Measurements from ENCODE around the gene LCMT1.

Gene LCMT1

DNA sequence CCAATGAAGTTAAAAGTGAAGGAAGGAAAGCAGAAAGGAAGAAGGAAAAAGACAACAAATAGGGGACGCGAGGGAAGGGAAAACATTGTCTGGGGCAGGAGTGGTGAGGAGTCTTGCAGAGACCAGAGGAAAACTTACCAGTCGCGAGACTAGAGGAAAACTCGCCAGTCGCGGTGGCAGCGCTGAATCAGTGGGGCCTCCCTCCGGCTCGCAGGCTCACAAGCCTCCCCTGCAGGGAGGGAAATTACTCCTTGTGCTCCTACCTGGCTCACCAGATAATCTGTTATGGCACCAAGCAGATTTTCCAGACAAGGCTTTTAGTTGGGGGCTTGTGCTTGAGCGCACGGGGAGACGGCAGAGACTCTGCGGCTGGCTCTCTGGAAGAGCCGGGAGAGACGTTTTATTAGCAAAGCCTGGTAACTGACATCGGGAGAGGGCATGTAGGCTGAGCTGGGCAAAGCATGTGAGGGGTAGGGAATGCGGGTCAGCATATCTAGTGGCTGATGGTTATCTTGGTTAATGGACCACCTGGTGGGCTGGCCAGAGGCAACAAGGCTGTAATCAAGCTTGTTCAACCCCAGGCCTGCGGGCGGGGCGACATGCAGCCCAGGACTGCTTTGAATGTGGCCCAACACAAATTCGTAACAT lies 37.1 kb downstream of the LCMT1 start:
- no peak overlapping the region for H3K4me3 ChIP-seq (replicated peaks; ENCODE audit: insufficient read depth, low read length)
- DNase-seq (ENCODE audit: low read depth in 1 of 2, low spot score in 1 of 2), result no peak
- H3K27me3 ChIP-seq (ENCODE audit: insufficient read depth, poor library complexity, severe bottlenecking), result no peaks in the 10 kb centered on the region
- no peak overlapping the region for H3K27ac ChIP-seq (replicated peaks)
- TF ChIP-seq SPI1 (IDR thresholded peaks at IDR 0.05; ENCODE audit: borderline replicate concordance, low read depth), result no peak
- no peak for TF ChIP-seq POLR2AphosphoS5 (IDR thresholded peaks at IDR 0.05; ENCODE audit: low read depth)
- TF ChIP-seq, protein P1, sequence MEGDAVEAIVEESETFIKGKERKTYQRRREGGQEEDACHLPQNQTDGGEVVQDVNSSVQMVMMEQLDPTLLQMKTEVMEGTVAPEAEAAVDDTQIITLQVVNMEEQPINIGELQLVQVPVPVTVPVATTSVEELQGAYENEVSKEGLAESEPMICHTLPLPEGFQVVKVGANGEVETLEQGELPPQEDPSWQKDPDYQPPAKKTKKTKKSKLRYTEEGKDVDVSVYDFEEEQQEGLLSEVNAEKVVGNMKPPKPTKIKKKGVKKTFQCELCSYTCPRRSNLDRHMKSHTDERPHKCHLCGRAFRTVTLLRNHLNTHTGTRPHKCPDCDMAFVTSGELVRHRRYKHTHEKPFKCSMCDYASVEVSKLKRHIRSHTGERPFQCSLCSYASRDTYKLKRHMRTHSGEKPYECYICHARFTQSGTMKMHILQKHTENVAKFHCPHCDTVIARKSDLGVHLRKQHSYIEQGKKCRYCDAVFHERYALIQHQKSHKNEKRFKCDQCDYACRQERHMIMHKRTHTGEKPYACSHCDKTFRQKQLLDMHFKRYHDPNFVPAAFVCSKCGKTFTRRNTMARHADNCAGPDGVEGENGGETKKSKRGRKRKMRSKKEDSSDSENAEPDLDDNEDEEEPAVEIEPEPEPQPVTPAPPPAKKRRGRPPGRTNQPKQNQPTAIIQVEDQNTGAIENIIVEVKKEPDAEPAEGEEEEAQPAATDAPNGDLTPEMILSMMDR (IDR thresholded peaks at IDR 0.05; ENCODE audit: insufficient read depth, low read length), result no peak
- no peak for TF ChIP-seq GABPA (IDR thresholded peaks at IDR 0.05; ENCODE audit: low read depth)
- TF ChIP-seq, protein P2, sequence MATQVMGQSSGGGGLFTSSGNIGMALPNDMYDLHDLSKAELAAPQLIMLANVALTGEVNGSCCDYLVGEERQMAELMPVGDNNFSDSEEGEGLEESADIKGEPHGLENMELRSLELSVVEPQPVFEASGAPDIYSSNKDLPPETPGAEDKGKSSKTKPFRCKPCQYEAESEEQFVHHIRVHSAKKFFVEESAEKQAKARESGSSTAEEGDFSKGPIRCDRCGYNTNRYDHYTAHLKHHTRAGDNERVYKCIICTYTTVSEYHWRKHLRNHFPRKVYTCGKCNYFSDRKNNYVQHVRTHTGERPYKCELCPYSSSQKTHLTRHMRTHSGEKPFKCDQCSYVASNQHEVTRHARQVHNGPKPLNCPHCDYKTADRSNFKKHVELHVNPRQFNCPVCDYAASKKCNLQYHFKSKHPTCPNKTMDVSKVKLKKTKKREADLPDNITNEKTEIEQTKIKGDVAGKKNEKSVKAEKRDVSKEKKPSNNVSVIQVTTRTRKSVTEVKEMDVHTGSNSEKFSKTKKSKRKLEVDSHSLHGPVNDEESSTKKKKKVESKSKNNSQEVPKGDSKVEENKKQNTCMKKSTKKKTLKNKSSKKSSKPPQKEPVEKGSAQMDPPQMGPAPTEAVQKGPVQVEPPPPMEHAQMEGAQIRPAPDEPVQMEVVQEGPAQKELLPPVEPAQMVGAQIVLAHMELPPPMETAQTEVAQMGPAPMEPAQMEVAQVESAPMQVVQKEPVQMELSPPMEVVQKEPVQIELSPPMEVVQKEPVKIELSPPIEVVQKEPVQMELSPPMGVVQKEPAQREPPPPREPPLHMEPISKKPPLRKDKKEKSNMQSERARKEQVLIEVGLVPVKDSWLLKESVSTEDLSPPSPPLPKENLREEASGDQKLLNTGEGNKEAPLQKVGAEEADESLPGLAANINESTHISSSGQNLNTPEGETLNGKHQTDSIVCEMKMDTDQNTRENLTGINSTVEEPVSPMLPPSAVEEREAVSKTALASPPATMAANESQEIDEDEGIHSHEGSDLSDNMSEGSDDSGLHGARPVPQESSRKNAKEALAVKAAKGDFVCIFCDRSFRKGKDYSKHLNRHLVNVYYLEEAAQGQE (IDR thresholded peaks at IDR 0.05; ENCODE audit: insufficient replicate concordance, low read depth), result no peak

DNA sequence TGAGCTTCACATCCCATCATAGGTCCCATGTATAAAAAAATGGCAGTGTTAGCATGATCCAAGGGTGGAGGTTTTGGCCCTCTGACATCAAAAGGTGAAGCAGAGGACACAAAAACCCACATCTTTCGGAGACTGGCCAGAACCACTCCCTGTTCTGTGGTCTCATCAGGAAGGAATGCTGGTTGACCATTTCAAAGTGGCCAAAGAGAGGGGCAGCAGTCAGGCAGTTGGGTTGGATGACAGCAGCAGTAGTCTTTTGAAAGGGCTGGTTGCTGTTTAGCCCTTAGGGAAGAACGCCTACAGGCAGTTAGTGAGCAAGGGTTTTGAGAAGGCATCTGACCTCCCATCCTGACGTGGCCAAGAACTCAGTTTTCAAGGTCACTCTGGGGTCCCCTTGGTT lies 40.5 kb downstream of the LCMT1 start:
- Histone ChIP-seq H3K27me3 (ENCODE audit: insufficient read depth, poor library complexity, severe bottlenecking) (no peaks in the 10 kb centered on the region), H3K4me3 (replicated peaks; ENCODE audit: insufficient read depth, low read length) (no peak overlapping the region), H3K27ac (replicated peaks) (no peak overlapping the region)
- DNase-seq (ENCODE audit: low read depth in 1 of 2, low spot score in 1 of 2), result no peak
- TF ChIP-seq GABPA (IDR thresholded peaks at IDR 0.05; ENCODE audit: low read depth) (no peak), POLR2AphosphoS5 (IDR thresholded peaks at IDR 0.05; ENCODE audit: low read depth) (no peak), SPI1 (IDR thresholded peaks at IDR 0.05; ENCODE audit: borderline replicate concordance, low read depth) (no peak)
- TF ChIP-seq, protein P2 (IDR thresholded peaks at IDR 0.05; ENCODE audit: insufficient replicate concordance, low read depth), result no peak
- TF ChIP-seq, protein P1 (IDR thresholded peaks at IDR 0.05; ENCODE audit: insufficient read depth, low read length), result no peak

DNA sequence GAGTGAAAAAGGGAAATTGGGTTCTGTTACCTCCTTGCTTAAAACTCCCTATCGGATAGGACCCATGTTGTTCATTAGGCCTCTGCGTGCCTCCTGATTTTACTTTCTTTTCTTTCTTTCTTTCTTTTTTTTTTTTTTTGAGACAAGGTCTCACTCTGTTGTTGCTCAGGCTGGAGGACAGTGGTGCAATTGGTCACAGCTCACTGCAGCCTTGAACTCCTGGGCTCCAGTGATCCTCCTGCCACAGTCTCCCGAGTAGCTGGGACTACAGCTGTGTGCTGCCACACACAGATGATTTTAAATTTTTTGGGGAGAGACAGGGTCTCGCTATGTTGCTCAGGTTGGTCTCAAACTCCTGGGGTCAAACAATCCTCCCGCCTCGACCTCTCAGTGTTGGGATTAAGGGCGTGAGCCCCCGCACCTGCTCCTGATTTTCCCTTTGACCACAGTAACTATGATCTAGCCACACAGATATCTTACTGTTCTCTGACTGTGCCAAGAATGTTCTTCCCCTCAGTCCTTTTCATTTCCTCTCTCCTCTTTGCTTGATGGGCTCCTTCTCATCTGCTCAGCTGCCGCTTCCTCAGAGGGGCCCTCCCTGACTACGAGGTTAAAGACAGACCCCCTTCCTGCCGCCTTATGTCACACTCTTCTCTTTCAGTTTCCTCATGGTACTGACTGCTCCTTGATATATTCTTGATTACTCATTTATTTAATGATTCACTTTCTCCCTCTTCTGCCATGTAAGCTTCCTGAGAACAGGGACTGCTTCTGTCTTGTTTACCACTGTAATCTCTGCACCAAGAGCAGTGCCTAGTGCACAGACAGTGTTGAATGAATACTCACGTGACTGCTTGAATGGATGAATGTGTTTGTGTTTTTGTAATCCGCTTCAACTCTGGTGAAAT lies 44.3 kb downstream of the LCMT1 start:
- H3K27ac ChIP-seq (replicated peaks), result no peak overlapping the region
- H3K4me3 ChIP-seq (replicated peaks; ENCODE audit: insufficient read depth, low read length), result no peak overlapping the region
- no peak for TF ChIP-seq GABPA (IDR thresholded peaks at IDR 0.05; ENCODE audit: low read depth)
- no peak for DNase-seq (ENCODE audit: low read depth in 1 of 2, low spot score in 1 of 2)
- no peaks in the 10 kb centered on the region for H3K27me3 ChIP-seq (ENCODE audit: insufficient read depth, poor library complexity, severe bottlenecking)

DNA sequence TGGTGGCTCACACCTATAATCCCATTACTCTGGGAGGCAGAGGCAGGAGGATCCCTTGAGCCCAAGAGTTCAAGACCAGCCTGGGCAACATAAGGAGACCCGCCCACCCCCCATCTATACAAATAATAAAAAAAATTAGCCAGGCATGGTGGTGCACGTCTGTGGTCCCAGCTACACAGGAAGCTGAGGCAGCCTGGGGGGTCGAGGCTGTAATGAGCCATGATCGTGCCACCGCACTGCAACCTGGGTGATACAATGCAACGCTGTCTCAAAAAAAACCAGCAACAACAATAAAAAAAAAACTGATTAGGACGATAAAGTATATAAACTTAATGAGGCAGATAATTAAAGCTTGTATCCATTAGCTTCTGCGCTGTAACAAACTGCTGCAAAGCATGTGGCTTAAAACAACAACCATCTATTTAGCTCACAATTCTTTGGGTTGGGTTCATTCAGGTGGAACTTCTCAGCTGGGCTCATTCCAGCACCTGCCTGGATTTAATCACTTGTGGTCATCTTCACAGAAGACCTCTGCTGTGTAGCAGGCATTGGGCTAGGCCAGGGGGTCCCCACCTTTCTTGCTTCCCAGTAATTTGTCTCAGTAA lies 45.8 kb downstream of the LCMT1 start:
- H3K4me3 ChIP-seq (replicated peaks; ENCODE audit: insufficient read depth, low read length), result no peak overlapping the region
- no peaks in the 10 kb centered on the region for H3K27me3 ChIP-seq (ENCODE audit: insufficient read depth, poor library complexity, severe bottlenecking)
- TF ChIP-seq POLR2AphosphoS5 (IDR thresholded peaks at IDR 0.05; ENCODE audit: low read depth), result no peak
- no peak for TF ChIP-seq SPI1 (IDR thresholded peaks at IDR 0.05; ENCODE audit: borderline replicate concordance, low read depth)
- no peak for TF ChIP-seq GABPA (IDR thresholded peaks at IDR 0.05; ENCODE audit: low read depth)
- TF ChIP-seq, protein P1 (IDR thresholded peaks at IDR 0.05; ENCODE audit: insufficient read depth, low read length), result no peak
- TF ChIP-seq, protein P2 (IDR thresholded peaks at IDR 0.05; ENCODE audit: insufficient replicate concordance, low read depth), result no peak
- DNase-seq (ENCODE audit: low read depth in 1 of 2, low spot score in 1 of 2), result no peak
- no peak overlapping the region for H3K27ac ChIP-seq (replicated peaks)
